Colonic mucosa (tissue), 4 donors: ENCODE results near the gene WNT3A. TPM values are rescaled to one million over a fixed set of nuclear protein-coding genes. Genes with fewer than 3 reads are reported as not detected.
A peak's percentile ranks its signal among the peaks of the same experiment; 100 is the strongest.

Source experiments
- DNase-seq: peaks from one replicate; pipeline ENCODE4 v3.0.0-alpha.2; 2020
- H3K27ac ChIP-seq: fragments of 200-600 bp; one replicate; pipeline ENCODE4 v1.8.0; 2021
- H3K27me3 ChIP-seq: fragments of 200-600 bp; one replicate; pipeline ENCODE4 v1.8.0; 2021
- H3K36me3 ChIP-seq: fragments of 200-600 bp; one replicate; pipeline ENCODE4 v1.8.0; 2021
- H3K4me1 ChIP-seq: fragments of 200-600 bp; one replicate; pipeline ENCODE4 v1.8.0; 2021; ENCODE audit warnings: mild to moderate bottlenecking
- H3K4me3 ChIP-seq: fragments of 200-600 bp; one replicate; pipeline ENCODE4 v1.8.0; 2021
- H3K9ac ChIP-seq, 2 donors: one replicate each; pipeline ENCODE4 v1.7.0; 2013; ENCODE audit warnings: control low read depth in 2 of 2, low read depth in 2 of 2, low read length in 2 of 2
- H3K9me3 ChIP-seq: fragments of 200-600 bp; one replicate; pipeline ENCODE4 v1.8.0; 2021
- CTCF ChIP-seq: fragments of 200-600 bp; IDR thresholded peaks from one replicate; pipeline ENCODE4 v1.8.0; 2022; ENCODE audit warnings: antibody characterized with exemption, mild to moderate bottlenecking
- intact Hi-C: fragments of 100-400 bp; cut with DNase I; formaldehyde crosslinking; loops from one replicate; pipeline ENCODE4 v1.14.1; 2022
- total RNA-seq, 2 donors: library from RNA; stranded (reverse); fragmentation: NEBNext Ultra II Directional in 1 of 2; extraction: Animal tissue kit (Norgen Biotek cat#: 25700) in 1 of 2; gene quantifications; one replicate each; pipeline ENCODE4 v1.2.1, GENCODE V29; 2021
- donor health status: healthy.
- donor health status: DM: no; HTN: no; CAD: no.
- donor health status: DM: no; HTN: no; CAD: no.

Gene WNT3A
- total RNA-seq, 2 donors from 2014 or later = not detected

- Histone ChIP-seq H3K36me3 (peaks cover 14% of the 10 kb centered on the region), H3K4me1 (peaks cover 13% of the 10 kb centered on the region), H3K27me3 (no peaks in the 10 kb centered on the region), H3K27ac (no peak overlapping the region), H3K9ac (no peak overlapping the region), H3K9me3 (no peaks in the 10 kb centered on the region), H3K4me3 (no peak overlapping the region)
- TF ChIP-seq CTCF = no peak
- intact Hi-C loops = no loop called here
- DNase-seq = no peak
Observed at GRCh38 chr1:228099331-228099732, 92.5 kb downstream of the WNT3A start.

DNA sequence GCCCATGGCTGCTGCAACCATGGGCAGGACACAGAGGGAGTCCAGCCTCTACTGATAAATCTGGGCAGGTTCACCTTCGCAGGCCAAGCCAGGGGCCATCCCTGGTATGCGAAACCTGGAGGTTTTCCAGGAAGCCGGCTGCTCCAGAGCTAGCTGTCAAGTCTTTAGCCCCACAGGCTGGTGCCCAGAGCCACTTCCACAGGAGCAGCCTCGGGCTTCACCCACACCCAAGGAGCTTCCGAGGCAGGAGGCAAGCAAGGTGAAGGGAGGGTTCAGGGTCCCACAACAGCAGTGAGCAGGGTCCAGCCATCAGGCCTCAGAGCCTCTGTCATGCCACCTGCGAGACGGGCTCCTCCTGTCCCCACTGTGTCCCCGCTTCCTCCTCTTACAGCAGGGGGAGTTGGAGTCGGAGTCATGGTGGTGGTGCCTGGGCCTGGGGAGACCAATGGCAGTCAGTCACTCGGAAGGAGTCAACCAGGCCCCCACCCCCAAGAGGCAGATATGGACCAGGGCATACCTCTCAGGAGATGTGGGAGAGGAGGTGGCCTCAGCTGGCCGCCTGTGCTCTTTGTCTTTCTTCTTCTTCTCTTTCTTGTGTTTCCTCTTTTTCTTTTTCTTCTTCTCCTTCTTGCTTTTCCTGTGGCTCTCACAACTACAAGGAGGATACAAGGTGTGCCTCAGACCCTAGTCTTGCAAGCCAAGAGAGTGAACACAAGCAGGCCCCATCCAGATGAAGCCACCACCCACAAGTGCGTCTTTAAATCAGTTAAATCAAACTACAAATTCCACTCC lies 94.2 kb downstream of the WNT3A start:
- DNase-seq = no peak

DNA sequence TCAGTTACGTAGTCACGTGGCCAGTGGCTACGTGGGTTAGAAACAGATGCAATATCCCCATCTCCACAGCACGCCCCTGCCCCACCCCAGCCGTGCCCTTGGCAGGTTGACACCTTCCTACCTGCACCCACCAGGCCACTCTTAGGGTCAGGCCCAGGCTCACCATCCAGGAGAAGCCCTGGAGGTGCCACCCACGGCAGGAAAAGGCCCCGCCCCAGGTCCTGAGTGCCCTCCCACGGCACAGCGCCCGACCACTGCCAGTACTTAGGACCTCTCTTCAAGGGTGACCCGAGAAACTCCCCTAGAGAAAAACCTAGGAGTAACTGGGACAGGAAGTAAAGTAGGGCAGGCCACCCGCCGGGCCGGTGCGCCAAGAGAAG lies 94.8 kb downstream of the WNT3A start:
- H3K9me3 ChIP-seq = no peaks in the 10 kb centered on the region

More for the DNA sequence above, 94.2 kb downstream of the WNT3A start:
- H3K9me3 ChIP-seq = no peaks in the 10 kb centered on the region
- peaks cover 13% of the 10 kb centered on the region for H3K4me1 ChIP-seq
- intact Hi-C loops = no loop called here
- no peak overlapping the region for H3K27ac ChIP-seq
- no peak for TF ChIP-seq CTCF
- H3K4me3 ChIP-seq = peak overlapping the region; percentile 90
- H3K36me3 ChIP-seq = peaks cover 14% of the 10 kb centered on the region
- no peaks in the 10 kb centered on the region for H3K27me3 ChIP-seq
- peak overlapping the region in 1 of 2 donors; percentile 78 for H3K9ac ChIP-seq

GRCh38 chr1:228101994-228102790 lies 95.4 kb downstream of the WNT3A start:
- Histone ChIP-seq H3K4me3 (peak overlapping the region; percentile 90), H3K36me3 (peaks cover 14% of the 10 kb centered on the region), H3K9me3 (no peaks in the 10 kb centered on the region), H3K27me3 (no peaks in the 10 kb centered on the region), H3K9ac (peak overlapping the region; percentile 78), H3K27ac (peak overlapping the region; percentile 96), H3K4me1 (peaks cover 13% of the 10 kb centered on the region)
- peak; percentile 56 for DNase-seq
- intact Hi-C loops = no loop called here
- no peak for TF ChIP-seq CTCF

More for the DNA sequence above, 94.8 kb downstream of the WNT3A start:
- Histone ChIP-seq H3K27me3 (no peaks in the 10 kb centered on the region), H3K27ac (peak overlapping the region; percentile 96), H3K4me1 (peaks cover 13% of the 10 kb centered on the region), H3K9ac (peak overlapping the region; percentile 78), H3K4me3 (peak overlapping the region; percentile 90), H3K36me3 (peaks cover 14% of the 10 kb centered on the region)
- DNase-seq = peak; percentile 55
- intact Hi-C loops = no loop called here
- TF ChIP-seq CTCF = no peak

- no peaks in the 10 kb centered on the region for H3K27me3 ChIP-seq
- H3K9ac ChIP-seq = peak within 1 kb of the TSS; percentile 78 to 84
- H3K4me3 ChIP-seq = peak within 1 kb of the TSS; percentile 90
- peaks cover 14% of the 10 kb centered on the region for H3K4me1 ChIP-seq
- H3K9me3 ChIP-seq = no peaks in the 10 kb centered on the region
- DNase-seq = peak; percentile 96
- H3K27ac ChIP-seq = peak within 1 kb of the TSS; percentile 96
- intact Hi-C loops = no loop called here
- TF ChIP-seq CTCF = no peak
- peaks cover 13% of the 10 kb centered on the region for H3K36me3 ChIP-seq
Observed at GRCh38 chr1:228102791-228103620, 96.2 kb downstream of the WNT3A start, which contains the start of gene C1orf35. TSS of gene C1orf35 (minus strand) at chr1:228103325. CDS start at chr1:228103227, 98 bp downstream.
